ENCODE results near the gene PTPRO.
"Not testable (repeated sequence)": the region's sequence is repeated elsewhere in the genome, so short reads cannot be mapped to it uniquely, and the experiment has no call there.

The PTPRO gene

GRCh38 chr12:15608406-15608805 lies 286.1 kb downstream of the PTPRO start:
- no peak for DNase-seq

- DNase-seq: no peak
These were observed 286.6 kb downstream of the PTPRO start for GRCh38 chr12:15608941-15609340.

DNA sequence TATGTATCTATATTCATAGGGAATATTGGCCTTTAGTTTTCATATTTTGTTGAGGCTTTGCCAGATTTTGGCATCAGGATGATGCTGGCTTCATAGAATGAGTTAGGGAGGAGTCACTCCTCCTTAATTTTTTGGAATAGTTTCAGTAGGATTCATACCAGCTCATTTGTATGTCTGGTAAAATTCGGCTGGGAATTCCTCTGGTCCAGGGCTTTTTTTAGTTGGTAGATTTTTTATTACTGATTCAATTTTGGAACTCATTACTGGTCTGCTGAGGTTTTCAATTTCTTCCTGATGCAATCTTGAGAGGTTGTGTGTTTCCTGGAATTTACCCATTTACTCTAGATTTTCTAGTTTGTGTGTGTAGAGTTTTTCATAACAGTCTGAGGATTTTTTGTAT lies 291.7 kb downstream of the PTPRO start:
- no peak for DNase-seq

GRCh38 chr12:15616495-15616894 lies 294.2 kb downstream of the PTPRO start:
- not testable (repeated sequence) for DNase-seq

- DNase-seq: peak; percentile 5
These were observed 298.6 kb downstream of the PTPRO start for GRCh38 chr12:15620741-15621539.

DNA sequence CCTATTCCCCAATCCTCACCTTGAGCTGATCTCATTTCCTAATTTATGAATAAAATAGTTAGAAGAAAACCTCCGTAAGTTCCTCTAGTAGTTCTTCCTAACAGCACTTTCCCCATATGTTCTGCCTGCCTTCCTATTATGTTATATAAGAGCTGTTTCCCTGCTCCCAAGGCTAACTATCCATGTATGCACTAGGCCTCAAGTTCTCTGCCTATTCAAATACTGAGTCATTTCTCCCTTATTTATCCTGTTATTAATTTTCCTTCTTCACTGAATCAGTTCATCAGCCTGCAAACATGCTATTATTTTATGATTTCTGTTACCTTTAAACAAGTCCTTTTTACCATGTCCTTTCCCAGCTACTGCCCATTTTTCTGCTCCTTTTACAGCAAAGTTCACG lies 302.8 kb downstream of the PTPRO start:
- DNase-seq: no peak

GRCh38 chr12:15627995-15628945 lies 306.0 kb downstream of the PTPRO start:
- no peak for DNase-seq

GRCh38 chr12:15629108-15629507 lies 306.8 kb downstream of the PTPRO start:
- no peak for DNase-seq

DNA sequence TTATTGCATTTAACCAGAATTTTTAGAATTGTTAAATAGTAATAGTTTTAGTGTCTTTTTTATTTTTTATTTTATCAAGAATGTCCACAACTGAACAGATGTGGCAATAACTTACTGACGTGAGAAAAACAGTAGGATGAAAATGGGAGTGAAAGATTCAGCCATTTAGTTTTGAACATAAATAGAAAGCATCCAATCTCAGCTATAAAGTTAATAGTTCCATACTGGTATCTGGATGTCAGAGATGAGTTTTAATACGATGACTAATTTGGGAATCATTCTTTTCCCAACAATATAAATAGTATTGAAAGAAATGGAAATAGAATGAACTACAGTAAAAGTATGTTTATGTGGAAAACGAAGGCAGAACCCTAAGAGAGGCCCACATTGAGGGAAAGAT lies 307.5 kb downstream of the PTPRO start:
- DNase-seq: no peak

DNA sequence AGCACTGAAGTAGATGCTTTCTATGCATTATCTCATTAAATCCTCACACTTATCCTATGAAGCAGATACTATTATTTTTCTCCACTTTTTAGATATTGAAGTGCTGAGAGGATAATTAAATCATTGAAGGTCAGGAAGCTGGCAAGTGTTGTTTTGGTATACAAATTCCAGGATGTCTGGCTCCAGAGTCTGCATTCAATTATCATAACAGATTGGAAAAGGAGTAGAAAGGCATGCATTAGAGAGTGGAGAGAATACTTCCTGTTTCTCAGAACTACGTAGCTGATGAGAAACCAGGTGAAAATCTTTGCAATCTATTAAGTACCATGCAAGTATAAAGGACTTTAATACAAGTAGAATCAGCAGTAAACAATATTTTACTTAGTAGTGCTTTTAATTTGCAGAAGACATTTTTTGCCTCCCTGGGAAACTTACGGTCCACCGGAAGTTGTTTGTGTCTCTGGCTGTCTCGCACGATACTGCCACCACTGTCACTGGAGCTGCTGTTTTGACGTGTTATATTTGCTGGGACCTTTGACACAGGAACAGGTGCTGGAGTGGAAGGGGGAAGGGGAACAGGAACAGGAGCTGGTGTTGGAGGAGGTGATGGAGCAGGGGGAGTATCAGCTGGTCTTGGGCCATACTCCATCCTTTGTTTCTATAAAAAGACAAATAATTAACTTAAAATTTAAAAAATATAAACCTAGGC lies 308.9 kb downstream of the PTPRO start:
- no peak for DNase-seq

DNA sequence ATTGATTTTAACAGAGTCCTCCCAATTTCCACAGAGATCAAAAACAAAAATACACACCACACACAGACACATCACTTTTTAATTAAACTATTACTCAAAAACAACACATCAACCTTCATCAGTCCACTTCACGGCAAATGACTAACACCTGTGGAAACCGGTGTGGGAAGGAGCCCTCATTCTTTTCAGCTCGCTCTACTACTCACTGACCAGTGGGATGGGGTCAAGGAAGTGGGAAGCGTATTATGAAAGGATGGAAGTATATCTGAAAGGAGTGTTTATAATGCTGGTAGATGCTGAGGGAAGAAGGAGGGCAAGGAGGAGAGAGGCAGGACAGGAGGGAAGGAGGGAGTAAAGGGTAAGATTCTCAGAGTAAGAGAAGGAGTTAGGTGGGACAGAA lies 310.4 kb downstream of the PTPRO start:
- DNase-seq: no peak

DNA sequence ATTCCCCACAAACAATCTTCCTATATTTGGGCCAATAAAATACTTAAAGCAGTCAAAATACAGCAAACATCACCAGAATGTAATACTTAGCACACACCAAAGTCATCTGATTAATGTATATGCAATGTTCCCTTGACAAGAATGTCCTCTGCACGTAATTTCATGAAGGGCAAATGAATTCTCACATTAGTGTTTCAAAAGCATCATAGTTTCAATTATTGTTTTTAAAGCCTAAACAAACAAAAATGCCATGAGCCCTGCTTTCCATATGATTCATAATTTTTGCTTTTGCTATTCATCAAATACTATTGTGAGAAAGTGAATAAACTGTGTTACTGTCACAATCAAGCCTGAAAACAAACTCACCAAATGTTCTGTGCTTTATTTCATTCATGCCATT lies 310.9 kb downstream of the PTPRO start:
- no peak for DNase-seq

GRCh38 chr12:15634010-15634683 lies 311.8 kb downstream of the PTPRO start:
- DNase-seq: no peak

GRCh38 chr12:15636060-15636890 lies 314.0 kb downstream of the PTPRO start:
- DNase-seq: peak; percentile 11

DNA sequence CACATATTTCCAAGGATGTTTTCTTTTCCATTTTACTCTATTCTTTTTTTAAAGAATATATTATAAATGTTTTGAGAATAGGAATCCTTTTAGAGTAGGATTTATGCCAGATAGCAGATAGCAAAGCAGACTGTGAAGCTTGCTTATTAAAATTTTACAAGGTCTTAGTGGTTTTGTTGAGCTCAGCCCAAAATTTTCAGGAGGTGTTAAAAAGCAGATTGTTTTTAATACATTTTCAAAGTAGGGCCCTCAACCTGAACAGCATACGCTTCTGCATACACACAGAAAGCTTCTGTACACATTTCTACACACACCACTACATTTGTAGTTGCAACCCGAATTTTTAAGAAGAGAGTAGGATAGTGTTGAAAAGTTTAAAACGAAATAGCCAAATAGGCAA lies 315.9 kb downstream of the PTPRO start:
- no peak for DNase-seq

DNA sequence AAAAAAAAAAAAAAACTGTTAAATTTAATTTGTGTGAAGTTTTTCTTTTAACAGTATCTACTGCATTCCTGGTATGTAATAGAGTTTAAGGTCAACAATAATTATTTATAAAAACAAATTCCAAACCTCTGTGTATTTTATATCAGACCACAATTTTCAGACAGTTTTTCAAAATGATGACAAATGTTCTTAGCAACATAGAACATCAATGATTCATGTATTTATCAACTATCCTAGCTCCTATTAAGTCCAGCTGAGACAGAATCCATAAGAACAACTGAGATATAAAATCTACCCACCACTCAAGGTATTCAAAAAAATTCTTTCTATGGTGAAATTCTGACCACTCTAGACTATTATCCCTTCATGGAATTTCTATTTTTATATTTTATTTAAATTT lies 322.4 kb downstream of the PTPRO start:
- DNase-seq: no peak

DNA sequence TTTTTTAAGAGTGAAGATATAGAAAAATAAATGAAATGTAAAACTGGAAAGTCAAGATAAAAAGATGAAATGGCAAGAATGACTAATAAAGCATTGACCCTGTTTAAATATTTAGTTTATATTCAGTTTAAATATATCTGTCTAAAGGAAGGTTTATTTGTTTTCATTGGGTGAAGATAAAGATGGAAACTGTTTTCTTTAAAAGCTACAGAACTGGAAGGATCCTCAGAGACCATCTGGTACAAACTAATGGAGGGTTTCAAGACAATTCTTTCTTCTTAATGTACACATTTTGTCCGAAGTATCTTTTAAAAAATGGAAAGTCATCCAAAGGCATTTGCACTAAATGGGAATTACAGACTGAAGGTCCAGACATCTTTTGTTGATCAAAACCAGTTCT lies 324.3 kb downstream of the PTPRO start:
- no peak for DNase-seq
